Pancreas (tissue), 10 donors: ENCODE measurements around the gene AUTS2. TPM values are rescaled to one million over a fixed set of nuclear protein-coding genes. Genes with fewer than 3 reads are reported as not detected.

ENCODE experiments used
- ATAC-seq, 4 donors: fragments of 200-7000 bp; cut with Tn5 transposase; one replicate each; pipeline versions ENCODE4 v1.8.0 to v1.9.1; 2020; ENCODE audit warnings: mild to moderate bottlenecking in 4 of 4, moderate library complexity in 4 of 4
- DNase-seq, 6 donors: peaks; one replicate each; pipeline ENCODE4 v3.0.0-alpha.2; 2020
- FAIRE-seq: peaks from 2 replicates; lab custom pipeline; 2012; peaks lifted over from hg19 to GRCh38; lab: Jason Lieb, UNC
- H3K27ac ChIP-seq, 4 donors: fragments of 200-600 bp; sonication (generic); 1 replicate in 3 of 4; 2 replicates in 1 of 4; pipeline versions ENCODE4 v1.5.0 to v1.8.0; 2020
- H3K27me3 ChIP-seq, 4 donors: fragments of 200-600 bp; one replicate each; pipeline ENCODE4 v1.8.0; 2021
- H3K36me3 ChIP-seq, 3 donors: fragments of 200-600 bp; sonication (generic) in 1 of 3; one replicate each; pipeline versions ENCODE4 v1.5.0 to v1.8.0; 2020 to 2021
- H3K4me1 ChIP-seq, 3 donors: fragments of 200-600 bp; one replicate each; pipeline ENCODE4 v1.8.0; 2021
- H3K4me3 ChIP-seq, 4 donors: fragments of 200-600 bp; sonication (generic) in 2 of 4; one replicate each; pipeline versions ENCODE4 v1.5.0 to v1.8.0; 2020 to 2021
- H3K9me3 ChIP-seq, 4 donors: fragments of 200-600 bp; one replicate each; pipeline ENCODE4 v1.8.0; 2021
- WGBS, 2 donors: extraction: QIAGEN DNeasy Blood & Tissue Kit; methylation state at CpG; one replicate each; pipeline ENCODE4 v1.1.7; 2013; 5-methylcytosine and 5-hydroxymethylcytosine counted together
- intact Hi-C, 3 donors: fragments of 100-400 bp; cut with DNase I; formaldehyde crosslinking; loops; one replicate each; pipeline versions ENCODE4 v1.11.1 to v1.14.2; 2022
- polyA plus RNA-seq, 2 donors: library from polyadenylated mRNA; stranded (reverse); fragments of 200-250 nt; gene quantifications; one replicate each; pipeline ENCODE4 v1.2.3, GENCODE V29; 2013
- total RNA-seq, 6 donors: library from RNA; stranded (reverse); fragmentation: NEBNext Ultra II Directional in 4 of 6; extraction: Animal tissue kit (Norgen Biotek cat#: 25700) in 4 of 6; gene quantifications; one replicate each; pipeline versions ENCODE4 v1.2.1 to v1.2.4, GENCODE V29; 2021 to 2023
- TF ChIP-seq, protein P1 (sequence below), 4 donors: fragments of 200-600 bp; sonication (generic) in 3 of 4; IDR thresholded peaks; one replicate each; pipeline versions ENCODE4 v1.5.0 to v1.8.0; 2021; ENCODE audit warnings: antibody characterized with exemption in 4 of 4
- donor health status: healthy with polysubstance abuse.
- donor health status: DM: no; HTN: no; CAD: no; lungs with moderate emphysema.
- donor health status: DM: no; HTN: no; CAD: no.
- donor health status: control.
- donor health status: control.
- donor health status: Bipolar disorder and iron deficiency.
- donor health status: DM: yes; HTN: yes; CAD: no.
- donor health status: DM: no; HTN: no; CAD: no.
- donor health status: DM: no; HTN: no; CAD: no.
- donor health status: DM: yes; HTN: yes; CAD: no.

The AUTS2 gene
- total and polyA plus RNA-seq, 8 donors: 5.8 to 16.8 (median 9.9) TPM

DNA sequence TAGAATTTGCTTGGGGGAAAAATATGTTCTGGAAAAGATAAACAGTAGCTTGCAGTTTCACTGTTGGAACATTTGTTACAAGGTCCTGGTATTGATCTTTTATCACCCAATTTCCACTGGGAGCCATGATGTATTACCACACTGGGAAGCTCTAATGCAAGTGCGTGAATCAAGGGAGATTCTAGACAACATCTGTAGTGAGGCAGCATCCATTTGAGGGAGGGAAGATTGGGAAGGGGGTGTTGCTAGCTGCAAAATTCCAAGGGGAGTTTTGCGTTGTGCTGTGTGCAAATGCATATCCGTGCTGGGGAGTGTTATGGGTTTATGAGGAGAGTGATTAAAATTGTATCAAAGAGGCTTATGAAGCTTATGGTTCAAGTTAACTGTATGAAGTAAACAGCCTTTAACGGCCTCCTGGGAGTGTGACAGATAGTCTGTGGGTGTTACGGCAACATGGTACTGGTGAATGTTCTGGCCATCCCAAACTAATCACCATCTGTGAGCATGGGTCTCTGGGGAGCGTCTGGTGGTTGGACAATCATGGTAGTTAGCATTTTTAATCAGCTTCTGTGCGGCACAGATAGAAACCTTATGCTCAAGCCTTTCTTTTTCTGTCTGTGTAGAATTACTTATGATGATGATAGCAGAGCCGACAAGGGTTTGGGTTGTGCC is 931.8 kb downstream of the AUTS2 start:
- no peaks in the 10 kb centered on the region for H3K9me3 ChIP-seq
- TF ChIP-seq, protein P1, sequence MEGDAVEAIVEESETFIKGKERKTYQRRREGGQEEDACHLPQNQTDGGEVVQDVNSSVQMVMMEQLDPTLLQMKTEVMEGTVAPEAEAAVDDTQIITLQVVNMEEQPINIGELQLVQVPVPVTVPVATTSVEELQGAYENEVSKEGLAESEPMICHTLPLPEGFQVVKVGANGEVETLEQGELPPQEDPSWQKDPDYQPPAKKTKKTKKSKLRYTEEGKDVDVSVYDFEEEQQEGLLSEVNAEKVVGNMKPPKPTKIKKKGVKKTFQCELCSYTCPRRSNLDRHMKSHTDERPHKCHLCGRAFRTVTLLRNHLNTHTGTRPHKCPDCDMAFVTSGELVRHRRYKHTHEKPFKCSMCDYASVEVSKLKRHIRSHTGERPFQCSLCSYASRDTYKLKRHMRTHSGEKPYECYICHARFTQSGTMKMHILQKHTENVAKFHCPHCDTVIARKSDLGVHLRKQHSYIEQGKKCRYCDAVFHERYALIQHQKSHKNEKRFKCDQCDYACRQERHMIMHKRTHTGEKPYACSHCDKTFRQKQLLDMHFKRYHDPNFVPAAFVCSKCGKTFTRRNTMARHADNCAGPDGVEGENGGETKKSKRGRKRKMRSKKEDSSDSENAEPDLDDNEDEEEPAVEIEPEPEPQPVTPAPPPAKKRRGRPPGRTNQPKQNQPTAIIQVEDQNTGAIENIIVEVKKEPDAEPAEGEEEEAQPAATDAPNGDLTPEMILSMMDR (IDR thresholded peaks at IDR 0.05): no peak
- H3K4me3 ChIP-seq: no peak overlapping the region
- 75 to 89% methylated on average over 8 of the region's 8 CpGs for WGBS, 2 donors
- H3K36me3 ChIP-seq: no peaks in the 10 kb centered on the region
- H3K27me3 ChIP-seq: no peaks in the 10 kb centered on the region
- ATAC-seq: no peak
- intact Hi-C loops: no loop called here
- FAIRE-seq: no peak
- no peaks in the 10 kb centered on the region for H3K4me1 ChIP-seq
- no peak for DNase-seq
- no peak overlapping the region for H3K27ac ChIP-seq

DNA sequence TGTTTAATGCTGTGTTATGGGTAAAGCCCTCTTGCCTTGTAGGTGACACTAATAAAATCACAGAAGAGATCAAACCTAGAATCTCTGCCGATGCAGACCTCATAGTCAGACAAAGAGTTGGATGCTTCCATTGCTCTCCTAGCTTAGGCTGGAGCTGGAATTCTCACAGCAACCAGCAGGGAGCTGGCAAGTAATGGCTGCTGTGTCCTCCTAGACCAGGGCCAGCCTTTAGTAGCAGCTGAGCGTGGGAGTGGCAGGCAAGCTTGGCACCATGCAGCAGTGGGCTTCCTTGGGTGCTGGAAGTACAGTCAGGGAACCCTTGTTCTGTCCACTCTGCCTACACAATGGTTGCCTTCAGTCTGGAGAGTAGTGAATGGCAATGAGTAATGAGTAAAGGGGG is 935.3 kb downstream of the AUTS2 start:
- intact Hi-C loops: no loop called here
- no peaks in the 10 kb centered on the region for H3K4me1 ChIP-seq
- 82 to 84% methylated on average over 2 of the region's 2 CpGs for WGBS, 2 donors
- H3K9me3 ChIP-seq: no peaks in the 10 kb centered on the region
- H3K4me3 ChIP-seq: no peak overlapping the region
- no peak overlapping the region for H3K27ac ChIP-seq
- no peaks in the 10 kb centered on the region for H3K36me3 ChIP-seq
- FAIRE-seq (no peak), ATAC-seq (no peak), DNase-seq (no peak)
- no peaks in the 10 kb centered on the region for H3K27me3 ChIP-seq
- TF ChIP-seq, protein P1 (IDR thresholded peaks at IDR 0.05): no peak

DNA sequence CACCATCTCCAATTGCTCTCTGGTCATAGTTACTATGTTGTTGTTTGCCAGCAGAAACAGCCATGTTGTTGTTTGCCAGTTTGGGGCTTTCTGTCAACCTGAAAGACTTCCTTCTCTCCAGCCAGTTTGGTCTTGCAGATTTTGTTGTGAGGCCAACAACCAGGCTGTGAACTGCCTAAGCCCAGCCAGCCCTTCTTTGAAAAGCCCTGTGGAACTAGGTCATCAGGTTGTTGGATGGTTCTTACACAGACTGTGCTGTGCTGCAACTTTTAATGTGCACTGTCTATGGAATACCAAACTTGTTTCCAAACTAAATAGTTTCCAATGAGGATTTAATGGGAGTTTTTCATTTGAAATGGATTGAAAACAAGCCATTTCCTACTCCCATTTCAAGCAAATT is 940.9 kb downstream of the AUTS2 start:
- no peak for ATAC-seq

DNA sequence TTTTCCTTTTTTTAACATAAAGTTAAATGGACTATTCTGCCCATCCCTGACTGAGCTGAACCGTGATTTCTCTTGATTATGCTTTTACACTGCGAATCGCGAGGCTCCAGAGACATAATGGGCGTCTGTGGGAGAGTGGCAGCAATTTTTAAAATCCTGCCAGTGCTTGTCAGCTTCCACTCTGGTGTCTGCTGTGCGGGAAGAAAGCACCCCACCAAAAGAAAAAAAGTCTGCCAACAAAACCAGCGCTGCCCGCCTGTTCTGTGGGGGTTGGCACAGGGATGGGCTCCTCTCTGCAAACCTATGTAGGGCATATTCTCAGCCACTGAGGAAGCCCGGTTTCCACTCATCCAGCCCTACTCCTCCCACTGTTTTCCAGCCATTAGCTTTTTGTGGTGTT is 941.3 kb downstream of the AUTS2 start:
- Histone ChIP-seq H3K4me3 (no peak overlapping the region), H3K27me3 (no peaks in the 10 kb centered on the region), H3K4me1 (no peaks in the 10 kb centered on the region), H3K27ac (no peak overlapping the region), H3K9me3 (no peaks in the 10 kb centered on the region), H3K36me3 (no peaks in the 10 kb centered on the region)
- ATAC-seq: no peak
- FAIRE-seq: no peak
- intact Hi-C loops: no loop called here
- TF ChIP-seq, protein P1 (IDR thresholded peaks at IDR 0.05): no peak
- WGBS, 2 donors: 83 to 93% methylated on average over 9 of the region's 9 CpGs
- DNase-seq: no peak

More for the DNA sequence above, 940.9 kb downstream of the AUTS2 start:
- H3K27me3 ChIP-seq: no peaks in the 10 kb centered on the region
- no peaks in the 10 kb centered on the region for H3K36me3 ChIP-seq
- H3K27ac ChIP-seq: no peak overlapping the region
- no peak overlapping the region for H3K4me3 ChIP-seq
- no peaks in the 10 kb centered on the region for H3K4me1 ChIP-seq
- TF ChIP-seq, protein P1 (IDR thresholded peaks at IDR 0.05): no peak
- no peaks in the 10 kb centered on the region for H3K9me3 ChIP-seq
- no peak for DNase-seq
- FAIRE-seq: no peak
- intact Hi-C loops: no loop called here

DNA sequence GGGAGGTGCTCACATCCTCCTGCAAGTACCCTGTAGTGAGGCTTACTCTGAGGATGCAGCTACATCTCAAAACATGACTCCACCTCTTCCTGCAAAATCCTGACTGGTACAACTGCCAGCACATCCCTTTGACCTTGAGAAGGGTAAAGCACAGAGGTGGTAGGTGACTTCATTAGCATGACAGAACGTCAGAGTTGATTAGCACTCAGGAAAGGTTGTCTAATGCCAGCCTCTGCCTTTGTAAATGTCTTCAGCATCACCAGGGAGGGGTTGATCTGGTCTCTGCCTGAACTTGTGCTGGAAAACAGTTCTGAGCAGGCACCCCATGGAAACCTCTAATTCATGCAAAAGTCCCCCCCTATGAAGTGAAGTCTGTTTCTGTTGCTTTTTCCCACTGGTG is 942.4 kb downstream of the AUTS2 start:
- intact Hi-C loops: no loop called here
- Histone ChIP-seq H3K4me3 (no peak overlapping the region), H3K36me3 (no peaks in the 10 kb centered on the region), H3K27me3 (no peaks in the 10 kb centered on the region), H3K9me3 (no peaks in the 10 kb centered on the region), H3K4me1 (no peaks in the 10 kb centered on the region), H3K27ac (no peak overlapping the region)
- ATAC-seq: no peak
- WGBS, 2 donors: 17 to 45% methylated on average over 1 of the region's 1 CpG
- FAIRE-seq: no peak
- TF ChIP-seq, protein P1 (IDR thresholded peaks at IDR 0.05): no peak
- DNase-seq: no peak
